Measurements from ENCODE around the gene CHAF1B.
"Not testable (repeated sequence)": the region's sequence is repeated elsewhere in the genome, so short reads cannot be mapped to it uniquely, and the experiment has no call there.

GRCh38 chr21:36382722-36383121, 2.5 kb upstream of the CHAF1B start:
- TF ChIP-seq CTCF (tag by site-specific recombination; IDR thresholded peaks at IDR 0.05); PATZ1 (tag by site-specific recombination; IDR thresholded peaks at IDR 0.05); ZNF280C (tag by site-specific recombination; IDR thresholded peaks at IDR 0.05); KLF8 (tag by site-specific recombination; IDR thresholded peaks at IDR 0.05); ZNF146 (tag by site-specific recombination; IDR thresholded peaks at IDR 0.05); TCF7L2 (IDR thresholded peaks at IDR 0.05; ENCODE audit: borderline replicate concordance, low read depth, low read length); PRDM2 (tag by site-specific recombination; IDR thresholded peaks at IDR 0.05; ENCODE audit: borderline replicate concordance); MEIS1 (CRISPR knock-in tag; IDR thresholded peaks at IDR 0.05; ENCODE audit: borderline replicate concordance); ZNF274 (IDR thresholded peaks at IDR 0.05; ENCODE audit: low read length); ZNF274 (tag by site-specific recombination; IDR thresholded peaks at IDR 0.05; ENCODE audit: borderline replicate concordance); ZNF16 (tag by site-specific recombination; IDR thresholded peaks at IDR 0.05; ENCODE audit: low read depth); ZSCAN30 (tag by site-specific recombination; IDR thresholded peaks at IDR 0.05); ZNF266 (tag by site-specific recombination; IDR thresholded peaks at IDR 0.05; ENCODE audit: low read depth): not testable (repeated sequence)
